PFSK-1 (cell line): ENCODE data around the gene FGGY.

Experiments used
- TAF1 ChIP-seq: IDR thresholded peaks from 2 replicates; pipeline ENCODE4 v1.6.1; 2012; ENCODE audit warnings: low read length, control low read depth, borderline replicate concordance; ENCODE audit not compliant: insufficient read depth
- TF ChIP-seq, protein P1 (sequence below), 2 experiments: IDR thresholded peaks; 2 replicates each; pipeline versions ENCODE4 v1.6.1 to v1.8.0; 2011 to 2012; ENCODE audit warnings: low read depth in 2 of 2, low read length in 2 of 2, control low read depth in 1 of 2, inconsistent platforms in 1 of 2, mild to moderate bottlenecking in 1 of 2, moderate library complexity in 1 of 2; ENCODE audit not compliant: insufficient read depth in 1 of 2

DNA sequence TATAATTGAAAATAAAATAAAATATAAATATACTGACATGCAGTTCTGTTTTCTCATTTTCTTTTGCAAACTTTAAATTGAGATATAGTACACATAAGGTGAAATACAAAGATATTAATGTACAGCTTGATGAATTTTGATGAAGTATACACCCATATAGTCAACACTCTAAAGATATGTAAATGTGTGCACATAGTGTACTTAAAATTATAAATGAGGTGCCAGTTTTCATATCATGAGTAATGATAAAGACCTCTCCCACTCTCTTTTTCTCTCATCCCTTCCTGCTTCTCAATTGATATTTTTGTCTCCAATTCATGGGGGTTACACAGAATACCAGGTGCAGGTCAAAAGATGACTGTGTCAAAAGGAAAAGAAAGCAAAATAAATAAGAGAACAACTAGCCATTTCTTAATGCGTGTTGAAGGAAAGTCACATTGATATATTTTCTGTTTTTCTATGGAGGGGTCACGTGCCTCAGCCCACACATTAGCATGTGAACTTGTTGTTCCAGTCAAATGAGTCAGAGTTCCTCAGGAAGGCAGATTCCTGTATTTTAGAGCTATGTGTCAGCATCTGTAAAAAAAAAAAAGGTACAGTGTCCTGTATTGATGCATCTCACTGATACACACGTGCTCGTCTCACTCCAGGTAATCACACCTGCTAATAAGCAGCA lies 453.6 kb downstream of the FGGY start:
- TF ChIP-seq TAF1, result no peak
- TF ChIP-seq, protein P1, sequence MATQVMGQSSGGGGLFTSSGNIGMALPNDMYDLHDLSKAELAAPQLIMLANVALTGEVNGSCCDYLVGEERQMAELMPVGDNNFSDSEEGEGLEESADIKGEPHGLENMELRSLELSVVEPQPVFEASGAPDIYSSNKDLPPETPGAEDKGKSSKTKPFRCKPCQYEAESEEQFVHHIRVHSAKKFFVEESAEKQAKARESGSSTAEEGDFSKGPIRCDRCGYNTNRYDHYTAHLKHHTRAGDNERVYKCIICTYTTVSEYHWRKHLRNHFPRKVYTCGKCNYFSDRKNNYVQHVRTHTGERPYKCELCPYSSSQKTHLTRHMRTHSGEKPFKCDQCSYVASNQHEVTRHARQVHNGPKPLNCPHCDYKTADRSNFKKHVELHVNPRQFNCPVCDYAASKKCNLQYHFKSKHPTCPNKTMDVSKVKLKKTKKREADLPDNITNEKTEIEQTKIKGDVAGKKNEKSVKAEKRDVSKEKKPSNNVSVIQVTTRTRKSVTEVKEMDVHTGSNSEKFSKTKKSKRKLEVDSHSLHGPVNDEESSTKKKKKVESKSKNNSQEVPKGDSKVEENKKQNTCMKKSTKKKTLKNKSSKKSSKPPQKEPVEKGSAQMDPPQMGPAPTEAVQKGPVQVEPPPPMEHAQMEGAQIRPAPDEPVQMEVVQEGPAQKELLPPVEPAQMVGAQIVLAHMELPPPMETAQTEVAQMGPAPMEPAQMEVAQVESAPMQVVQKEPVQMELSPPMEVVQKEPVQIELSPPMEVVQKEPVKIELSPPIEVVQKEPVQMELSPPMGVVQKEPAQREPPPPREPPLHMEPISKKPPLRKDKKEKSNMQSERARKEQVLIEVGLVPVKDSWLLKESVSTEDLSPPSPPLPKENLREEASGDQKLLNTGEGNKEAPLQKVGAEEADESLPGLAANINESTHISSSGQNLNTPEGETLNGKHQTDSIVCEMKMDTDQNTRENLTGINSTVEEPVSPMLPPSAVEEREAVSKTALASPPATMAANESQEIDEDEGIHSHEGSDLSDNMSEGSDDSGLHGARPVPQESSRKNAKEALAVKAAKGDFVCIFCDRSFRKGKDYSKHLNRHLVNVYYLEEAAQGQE (IDR thresholded peaks at IDR 0.05; ENCODE audit: insufficient read depth in 1 of 2, low read depth in 2 of 2, low read length in 2 of 2), result no peak
